Loucy (cell line): ENCODE measurements around the gene SMIM22.

ENCODE experiments used
- EZH2phosphoT487 ChIP-seq: fragments of 200-600 bp; IDR thresholded peaks from 2 replicates; pipeline ENCODE4 v1.6.1; 2018; ENCODE audit warnings: antibody characterized with exemption, mild to moderate bottlenecking, moderate library complexity, borderline replicate concordance
- TF ChIP-seq, protein P1 (sequence below): fragments of 200-600 bp; sonication (generic); conservative IDR thresholded peaks from 2 replicates; pipeline ENCODE4 v1.5.1; 2014; ENCODE audit warnings: mild to moderate bottlenecking, antibody characterized with exemption, low read length

DNA sequence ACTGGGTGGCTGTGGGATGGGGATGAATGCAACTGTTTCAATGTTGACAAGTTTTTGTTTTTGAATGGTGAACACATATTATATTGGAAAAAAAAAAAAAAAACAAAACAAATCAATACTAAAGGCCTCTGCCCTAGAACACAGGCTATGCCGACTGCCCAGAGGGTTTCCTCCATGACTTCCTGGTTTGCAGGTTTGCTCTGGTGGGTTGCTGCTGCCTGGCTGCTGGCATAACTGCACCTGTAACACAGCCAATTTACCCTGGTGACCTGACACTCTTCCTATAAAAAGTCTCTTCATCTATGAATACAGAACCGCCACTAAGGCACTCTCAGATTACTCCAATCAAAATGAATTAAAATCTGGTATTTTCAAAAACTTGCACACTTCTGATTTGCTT is 41.6 kb downstream of the SMIM22 start:
- TF ChIP-seq, protein P1, sequence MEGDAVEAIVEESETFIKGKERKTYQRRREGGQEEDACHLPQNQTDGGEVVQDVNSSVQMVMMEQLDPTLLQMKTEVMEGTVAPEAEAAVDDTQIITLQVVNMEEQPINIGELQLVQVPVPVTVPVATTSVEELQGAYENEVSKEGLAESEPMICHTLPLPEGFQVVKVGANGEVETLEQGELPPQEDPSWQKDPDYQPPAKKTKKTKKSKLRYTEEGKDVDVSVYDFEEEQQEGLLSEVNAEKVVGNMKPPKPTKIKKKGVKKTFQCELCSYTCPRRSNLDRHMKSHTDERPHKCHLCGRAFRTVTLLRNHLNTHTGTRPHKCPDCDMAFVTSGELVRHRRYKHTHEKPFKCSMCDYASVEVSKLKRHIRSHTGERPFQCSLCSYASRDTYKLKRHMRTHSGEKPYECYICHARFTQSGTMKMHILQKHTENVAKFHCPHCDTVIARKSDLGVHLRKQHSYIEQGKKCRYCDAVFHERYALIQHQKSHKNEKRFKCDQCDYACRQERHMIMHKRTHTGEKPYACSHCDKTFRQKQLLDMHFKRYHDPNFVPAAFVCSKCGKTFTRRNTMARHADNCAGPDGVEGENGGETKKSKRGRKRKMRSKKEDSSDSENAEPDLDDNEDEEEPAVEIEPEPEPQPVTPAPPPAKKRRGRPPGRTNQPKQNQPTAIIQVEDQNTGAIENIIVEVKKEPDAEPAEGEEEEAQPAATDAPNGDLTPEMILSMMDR = no peak
- TF ChIP-seq EZH2phosphoT487 = no peak
